Measurements from ENCODE around the gene RPN1.
"Not testable (repeated sequence)": the region's sequence is repeated elsewhere in the genome, so short reads cannot be mapped to it uniquely, and the experiment has no call there.

DNA sequence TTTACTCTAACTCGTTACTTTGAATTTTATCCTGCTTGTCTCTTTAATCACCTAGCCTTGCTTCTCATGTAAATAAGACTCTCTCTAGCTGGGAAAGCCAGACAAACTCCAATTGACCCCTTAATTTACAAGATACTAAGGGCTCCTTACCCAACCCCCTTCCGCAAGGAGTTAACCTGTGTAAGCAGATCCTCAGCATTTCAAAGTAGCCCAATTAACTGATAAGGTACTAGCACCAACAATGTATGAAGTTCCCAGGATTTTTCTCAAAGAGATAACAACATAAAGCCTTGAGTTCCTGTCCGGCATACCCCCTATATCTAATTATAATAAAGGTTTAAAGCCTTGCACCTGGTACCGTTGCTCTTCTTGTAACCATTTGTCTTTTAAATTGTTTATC lies 25.2 kb upstream of the RPN1 start:
- not testable (repeated sequence) for TF ChIP-seq POLR2AphosphoS5, POLR2A (IDR thresholded peaks at IDR 0.05)

All from sigmoid colon (tissue), 4 donors.